ENCODE measurements around the gene SLC9A2.

- TF ChIP-seq EP300 (IDR thresholded peaks at IDR 0.05), result no peak
- no peak for TF ChIP-seq CTCF (IDR thresholded peaks at IDR 0.05)
- no peak for TF ChIP-seq POLR2A (IDR thresholded peaks at IDR 0.05)
- no peak for TF ChIP-seq POLR2AphosphoS5 (IDR thresholded peaks at IDR 0.05)
These were observed 47.7 kb downstream of the SLC9A2 start for GRCh38 chr2:102667072-102667471.

All from sigmoid colon (tissue), 4 donors.